GM12801 (cell line): ENCODE results near the gene MAST1.
A peak's percentile ranks its signal among the peaks of the same experiment; 100 is the strongest.

Experiments
- CTCF ChIP-seq: IDR thresholded peaks from one replicate; pipeline ENCODE4 v1.5.1; 2011; ENCODE audit warnings: control low read depth; ENCODE audit not compliant: insufficient read length; ENCODE audit errors: extremely low read depth

Gene MAST1

GRCh38 chr19:12792051-12792852 is 46.1 kb upstream of the MAST1 start:
- TF ChIP-seq CTCF, result no peak

- TF ChIP-seq CTCF, result no peak
Observed at GRCh38 chr19:12792853-12793289, 45.4 kb upstream of the MAST1 start.

- TF ChIP-seq CTCF, result no peak
Observed at GRCh38 chr19:12793290-12794195, 44.8 kb upstream of the MAST1 start.

GRCh38 chr19:12794196-12794941 is 43.9 kb upstream of the MAST1 start:
- no peak for TF ChIP-seq CTCF

- TF ChIP-seq CTCF, result no peak
Observed at GRCh38 chr19:12794971-12795381, 43.3 kb upstream of the MAST1 start.

- peak; percentile 76 for TF ChIP-seq CTCF
Observed at GRCh38 chr19:12796146-12797071, 41.9 kb upstream of the MAST1 start.
